ENCODE measurements around the gene ELMO2. TPM values are rescaled to one million over a fixed set of nuclear protein-coding genes. Genes with fewer than 3 reads are reported as not detected.

Gene ELMO2
- total RNA-seq, 4 donors from 2014 or later: 41.6 to 69.1 (median 53.8) TPM

GRCh38 chr20:46330072-46330763 lies 76.2 kb downstream of the ELMO2 start:
- TF ChIP-seq EP300 (IDR thresholded peaks at IDR 0.05) (no peak), POLR2AphosphoS5 (IDR thresholded peaks at IDR 0.05) (no peak), CTCF (IDR thresholded peaks at IDR 0.05) (no peak), POLR2A (IDR thresholded peaks at IDR 0.05) (no peak)
- Histone ChIP-seq H3K27me3 (peaks cover 100% of the 10 kb centered on the region), H3K27ac (no peak overlapping the region), H3K36me3 (no peaks in the 10 kb centered on the region), H3K4me3 (no peak overlapping the region), H3K4me1 (no peaks in the 10 kb centered on the region), H3K9me3 (no peaks in the 10 kb centered on the region)
- ATAC-seq: peak; percentile 11
- no CpG with 5 or more reads among the region's 13 CpGs for WGBS, 2 donors (ENCODE audit: low coverage in 1 of 2)

GRCh38 chr20:46328200-46328882 lies 78.1 kb downstream of the ELMO2 start:
- Histone ChIP-seq H3K27ac (no peak overlapping the region), H3K9me3 (no peaks in the 10 kb centered on the region), H3K27me3 (peaks cover 100% of the 10 kb centered on the region), H3K4me3 (no peak overlapping the region), H3K4me1 (no peaks in the 10 kb centered on the region), H3K36me3 (no peaks in the 10 kb centered on the region)
- no peak for TF ChIP-seq POLR2AphosphoS5 (IDR thresholded peaks at IDR 0.05)
- no peak for TF ChIP-seq EP300 (IDR thresholded peaks at IDR 0.05)
- TF ChIP-seq CTCF (IDR thresholded peaks at IDR 0.05): no peak
- no peak for TF ChIP-seq POLR2A (IDR thresholded peaks at IDR 0.05)
- 33 to 63% methylated on average over 6 to 7 of the region's 16 CpGs for WGBS, 2 donors (ENCODE audit: low coverage in 1 of 2)
- ATAC-seq: no peak

- peaks cover 100% of the 10 kb centered on the region for H3K27me3 ChIP-seq
- no peaks in the 10 kb centered on the region for H3K36me3 ChIP-seq
- no peak overlapping the region for H3K4me3 ChIP-seq
- no peak for TF ChIP-seq EP300 (IDR thresholded peaks at IDR 0.05)
- TF ChIP-seq CTCF (IDR thresholded peaks at IDR 0.05): no peak
- TF ChIP-seq POLR2A (IDR thresholded peaks at IDR 0.05): no peak
- TF ChIP-seq POLR2AphosphoS5 (IDR thresholded peaks at IDR 0.05): no peak
- H3K27ac ChIP-seq: no peak overlapping the region
- ATAC-seq: no peak
- no peaks in the 10 kb centered on the region for H3K4me1 ChIP-seq
- WGBS, 2 donors (ENCODE audit: low coverage in 1 of 2): 87 to 88% methylated on average over 4 to 5 of the region's 6 CpGs
- no peaks in the 10 kb centered on the region for H3K9me3 ChIP-seq
Observed at GRCh38 chr20:46327557-46327956, 78.9 kb downstream of the ELMO2 start.

GRCh38 chr20:46325789-46326188 lies 80.6 kb downstream of the ELMO2 start:
- H3K27me3 ChIP-seq: peaks cover 99% of the 10 kb centered on the region

More at GRCh38 chr20:46325789-46326188, 80.6 kb downstream of the ELMO2 start:
- no peaks in the 10 kb centered on the region for H3K36me3 ChIP-seq
- TF ChIP-seq POLR2A (IDR thresholded peaks at IDR 0.05): no peak
- TF ChIP-seq POLR2AphosphoS5 (IDR thresholded peaks at IDR 0.05): no peak
- TF ChIP-seq EP300 (IDR thresholded peaks at IDR 0.05): no peak
- TF ChIP-seq CTCF (IDR thresholded peaks at IDR 0.05): no peak
- no peaks in the 10 kb centered on the region for H3K9me3 ChIP-seq
- H3K4me3 ChIP-seq: no peak overlapping the region
- H3K27ac ChIP-seq: no peak overlapping the region
- ATAC-seq: no peak
- no peaks in the 10 kb centered on the region for H3K4me1 ChIP-seq
- 50 to 100% methylated on average over 1 of the region's 1 CpG for WGBS, 2 donors (ENCODE audit: low coverage in 1 of 2)

Measured in gastroesophageal sphincter (tissue), 4 donors.